Measurements from ENCODE around the gene TMEM18.

DNA sequence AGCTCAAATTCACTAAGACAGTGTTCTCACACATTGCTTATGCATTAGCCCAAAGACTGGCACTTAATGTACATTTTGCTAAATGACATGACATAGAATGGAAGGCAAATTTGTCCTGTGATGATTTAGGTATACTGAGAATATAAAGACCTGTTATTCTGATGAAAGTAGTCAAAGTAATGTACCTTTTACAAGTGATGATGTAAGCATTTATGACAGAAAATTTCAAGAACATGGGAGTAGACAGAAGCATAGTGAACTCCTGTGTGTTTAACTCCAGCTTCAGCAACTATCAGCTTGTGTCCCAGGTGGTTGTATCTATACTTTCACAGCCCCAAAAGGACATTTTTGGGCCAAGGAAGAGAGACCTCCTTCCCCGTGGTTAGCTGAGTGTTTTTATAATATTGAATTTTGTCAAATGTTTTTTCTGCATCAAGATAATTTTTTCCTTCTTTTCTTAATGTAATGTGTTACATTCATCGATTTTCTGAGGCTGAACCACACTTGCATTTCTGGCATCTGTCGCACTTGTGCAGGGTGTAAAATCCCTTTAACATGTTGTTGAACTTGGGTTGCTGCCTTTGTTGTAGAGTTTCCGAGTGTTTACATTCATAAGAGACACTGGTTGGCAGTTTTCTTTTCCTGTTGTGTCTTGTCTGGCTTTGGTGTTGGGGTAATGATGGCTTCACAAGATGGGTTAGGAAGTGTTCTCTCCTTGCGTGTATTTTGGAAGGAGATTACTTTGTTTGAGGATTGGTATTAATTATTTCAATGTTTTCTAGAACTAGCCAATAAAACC lies 33.9 kb upstream of the TMEM18 start:
- TF ChIP-seq YY1 (IDR thresholded peaks at IDR 0.05; ENCODE audit: low read depth) (no peak), CEBPB (IDR thresholded peaks at IDR 0.05) (no peak), TAF1 (IDR thresholded peaks at IDR 0.05; ENCODE audit: low read depth) (no peak), FOXM1 (IDR thresholded peaks at IDR 0.05; ENCODE audit: borderline replicate concordance, low read depth) (no peak), NFIC (IDR thresholded peaks at IDR 0.05) (no peak), TCF12 (IDR thresholded peaks at IDR 0.05; ENCODE audit: low read depth) (no peak)
- TF ChIP-seq, protein P1, sequence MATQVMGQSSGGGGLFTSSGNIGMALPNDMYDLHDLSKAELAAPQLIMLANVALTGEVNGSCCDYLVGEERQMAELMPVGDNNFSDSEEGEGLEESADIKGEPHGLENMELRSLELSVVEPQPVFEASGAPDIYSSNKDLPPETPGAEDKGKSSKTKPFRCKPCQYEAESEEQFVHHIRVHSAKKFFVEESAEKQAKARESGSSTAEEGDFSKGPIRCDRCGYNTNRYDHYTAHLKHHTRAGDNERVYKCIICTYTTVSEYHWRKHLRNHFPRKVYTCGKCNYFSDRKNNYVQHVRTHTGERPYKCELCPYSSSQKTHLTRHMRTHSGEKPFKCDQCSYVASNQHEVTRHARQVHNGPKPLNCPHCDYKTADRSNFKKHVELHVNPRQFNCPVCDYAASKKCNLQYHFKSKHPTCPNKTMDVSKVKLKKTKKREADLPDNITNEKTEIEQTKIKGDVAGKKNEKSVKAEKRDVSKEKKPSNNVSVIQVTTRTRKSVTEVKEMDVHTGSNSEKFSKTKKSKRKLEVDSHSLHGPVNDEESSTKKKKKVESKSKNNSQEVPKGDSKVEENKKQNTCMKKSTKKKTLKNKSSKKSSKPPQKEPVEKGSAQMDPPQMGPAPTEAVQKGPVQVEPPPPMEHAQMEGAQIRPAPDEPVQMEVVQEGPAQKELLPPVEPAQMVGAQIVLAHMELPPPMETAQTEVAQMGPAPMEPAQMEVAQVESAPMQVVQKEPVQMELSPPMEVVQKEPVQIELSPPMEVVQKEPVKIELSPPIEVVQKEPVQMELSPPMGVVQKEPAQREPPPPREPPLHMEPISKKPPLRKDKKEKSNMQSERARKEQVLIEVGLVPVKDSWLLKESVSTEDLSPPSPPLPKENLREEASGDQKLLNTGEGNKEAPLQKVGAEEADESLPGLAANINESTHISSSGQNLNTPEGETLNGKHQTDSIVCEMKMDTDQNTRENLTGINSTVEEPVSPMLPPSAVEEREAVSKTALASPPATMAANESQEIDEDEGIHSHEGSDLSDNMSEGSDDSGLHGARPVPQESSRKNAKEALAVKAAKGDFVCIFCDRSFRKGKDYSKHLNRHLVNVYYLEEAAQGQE (IDR thresholded peaks at IDR 0.05; ENCODE audit: low read depth): no peak
- TF ChIP-seq, protein P2, sequence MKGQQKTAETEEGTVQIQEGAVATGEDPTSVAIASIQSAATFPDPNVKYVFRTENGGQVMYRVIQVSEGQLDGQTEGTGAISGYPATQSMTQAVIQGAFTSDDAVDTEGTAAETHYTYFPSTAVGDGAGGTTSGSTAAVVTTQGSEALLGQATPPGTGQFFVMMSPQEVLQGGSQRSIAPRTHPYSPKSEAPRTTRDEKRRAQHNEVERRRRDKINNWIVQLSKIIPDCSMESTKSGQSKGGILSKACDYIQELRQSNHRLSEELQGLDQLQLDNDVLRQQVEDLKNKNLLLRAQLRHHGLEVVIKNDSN (IDR thresholded peaks at IDR 0.05): no peak
- TF ChIP-seq, protein P3, sequence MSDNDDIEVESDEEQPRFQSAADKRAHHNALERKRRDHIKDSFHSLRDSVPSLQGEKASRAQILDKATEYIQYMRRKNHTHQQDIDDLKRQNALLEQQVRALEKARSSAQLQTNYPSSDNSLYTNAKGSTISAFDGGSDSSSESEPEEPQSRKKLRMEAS (IDR thresholded peaks at IDR 0.05): no peak

Data from Ishikawa (cell line).